Measurements from ENCODE around the gene RFPL3.

RFPL3 gene

DNA sequence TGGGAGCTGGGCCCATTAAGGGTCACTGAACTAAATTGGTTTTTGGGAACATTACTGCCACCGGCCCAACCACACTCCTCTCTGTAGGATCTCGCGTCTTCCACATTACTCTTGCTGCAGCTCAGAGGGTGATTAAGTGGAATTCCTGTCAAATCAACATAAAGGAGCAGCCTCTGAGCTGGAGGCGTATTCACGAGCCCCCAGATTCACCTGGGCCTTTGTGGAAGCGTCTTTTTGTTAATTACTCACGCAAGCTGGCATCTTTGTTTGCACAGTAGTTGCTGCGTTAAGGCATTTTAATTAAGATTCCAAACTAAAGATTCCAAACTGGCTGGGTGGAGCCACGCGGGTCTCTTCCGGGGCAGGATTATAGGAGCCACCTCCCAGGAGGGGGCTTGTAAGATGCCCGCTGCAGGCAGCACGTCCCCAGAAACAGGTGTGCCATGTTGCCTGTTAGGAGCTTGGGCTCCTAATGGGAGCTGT is 21.5 kb upstream of the RFPL3 start:
- no peak for TF ChIP-seq EP300 (IDR thresholded peaks at IDR 0.05; ENCODE audit: borderline replicate concordance)
- no peak for TF ChIP-seq CREB1 (IDR thresholded peaks at IDR 0.05; ENCODE audit: low read depth)
- TF ChIP-seq TEAD4 (IDR thresholded peaks at IDR 0.05) = no peak
- TF ChIP-seq, protein P1, sequence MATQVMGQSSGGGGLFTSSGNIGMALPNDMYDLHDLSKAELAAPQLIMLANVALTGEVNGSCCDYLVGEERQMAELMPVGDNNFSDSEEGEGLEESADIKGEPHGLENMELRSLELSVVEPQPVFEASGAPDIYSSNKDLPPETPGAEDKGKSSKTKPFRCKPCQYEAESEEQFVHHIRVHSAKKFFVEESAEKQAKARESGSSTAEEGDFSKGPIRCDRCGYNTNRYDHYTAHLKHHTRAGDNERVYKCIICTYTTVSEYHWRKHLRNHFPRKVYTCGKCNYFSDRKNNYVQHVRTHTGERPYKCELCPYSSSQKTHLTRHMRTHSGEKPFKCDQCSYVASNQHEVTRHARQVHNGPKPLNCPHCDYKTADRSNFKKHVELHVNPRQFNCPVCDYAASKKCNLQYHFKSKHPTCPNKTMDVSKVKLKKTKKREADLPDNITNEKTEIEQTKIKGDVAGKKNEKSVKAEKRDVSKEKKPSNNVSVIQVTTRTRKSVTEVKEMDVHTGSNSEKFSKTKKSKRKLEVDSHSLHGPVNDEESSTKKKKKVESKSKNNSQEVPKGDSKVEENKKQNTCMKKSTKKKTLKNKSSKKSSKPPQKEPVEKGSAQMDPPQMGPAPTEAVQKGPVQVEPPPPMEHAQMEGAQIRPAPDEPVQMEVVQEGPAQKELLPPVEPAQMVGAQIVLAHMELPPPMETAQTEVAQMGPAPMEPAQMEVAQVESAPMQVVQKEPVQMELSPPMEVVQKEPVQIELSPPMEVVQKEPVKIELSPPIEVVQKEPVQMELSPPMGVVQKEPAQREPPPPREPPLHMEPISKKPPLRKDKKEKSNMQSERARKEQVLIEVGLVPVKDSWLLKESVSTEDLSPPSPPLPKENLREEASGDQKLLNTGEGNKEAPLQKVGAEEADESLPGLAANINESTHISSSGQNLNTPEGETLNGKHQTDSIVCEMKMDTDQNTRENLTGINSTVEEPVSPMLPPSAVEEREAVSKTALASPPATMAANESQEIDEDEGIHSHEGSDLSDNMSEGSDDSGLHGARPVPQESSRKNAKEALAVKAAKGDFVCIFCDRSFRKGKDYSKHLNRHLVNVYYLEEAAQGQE (IDR thresholded peaks at IDR 0.05; ENCODE audit: low read depth) = no peak
- TF ChIP-seq YY1 (IDR thresholded peaks at IDR 0.05; ENCODE audit: low read depth) = no peak
- no peak for TF ChIP-seq TCF12 (IDR thresholded peaks at IDR 0.05; ENCODE audit: low read depth)
- TF ChIP-seq FOXM1 (IDR thresholded peaks at IDR 0.05; ENCODE audit: borderline replicate concordance, low read depth) = no peak
- no peak for TF ChIP-seq TAF1 (IDR thresholded peaks at IDR 0.05; ENCODE audit: low read depth)
- TF ChIP-seq RAD21 (IDR thresholded peaks at IDR 0.05; ENCODE audit: low read depth) = no peak
- TF ChIP-seq EGR1 (IDR thresholded peaks at IDR 0.05) = no peak

DNA sequence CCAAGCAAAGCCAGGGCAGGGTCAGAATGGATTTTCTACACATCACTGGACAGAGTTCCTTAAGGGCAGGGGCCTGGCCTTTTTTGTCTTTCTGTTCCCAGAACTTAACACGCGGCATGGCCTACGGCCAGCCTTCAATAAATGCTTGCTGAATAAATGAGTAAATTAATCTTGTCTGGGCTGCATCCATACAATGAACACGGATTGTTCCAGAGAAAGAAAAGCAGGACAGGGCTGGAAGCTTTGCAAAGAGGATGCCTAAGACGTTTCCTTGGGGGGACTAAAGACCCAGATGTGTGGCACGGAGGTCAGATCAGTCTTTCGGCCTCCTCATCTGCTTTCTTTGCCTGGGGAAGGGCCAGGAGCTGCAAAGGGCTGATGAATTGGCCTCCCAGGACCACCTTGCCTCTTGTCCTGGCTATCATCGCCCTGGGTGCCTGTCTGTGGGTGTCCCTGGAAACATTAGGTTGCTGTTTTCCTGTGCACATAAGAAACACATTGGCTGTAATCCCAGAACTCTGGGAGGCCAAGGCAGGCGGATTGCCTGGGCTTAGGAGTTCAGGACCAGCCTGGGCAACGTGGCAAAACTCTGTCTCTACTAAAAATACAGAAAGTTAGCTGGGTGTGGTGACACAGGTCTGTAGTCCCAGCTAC is 20.8 kb upstream of the RFPL3 start:
- TF ChIP-seq YY1 (IDR thresholded peaks at IDR 0.05; ENCODE audit: low read depth) = no peak

DNA sequence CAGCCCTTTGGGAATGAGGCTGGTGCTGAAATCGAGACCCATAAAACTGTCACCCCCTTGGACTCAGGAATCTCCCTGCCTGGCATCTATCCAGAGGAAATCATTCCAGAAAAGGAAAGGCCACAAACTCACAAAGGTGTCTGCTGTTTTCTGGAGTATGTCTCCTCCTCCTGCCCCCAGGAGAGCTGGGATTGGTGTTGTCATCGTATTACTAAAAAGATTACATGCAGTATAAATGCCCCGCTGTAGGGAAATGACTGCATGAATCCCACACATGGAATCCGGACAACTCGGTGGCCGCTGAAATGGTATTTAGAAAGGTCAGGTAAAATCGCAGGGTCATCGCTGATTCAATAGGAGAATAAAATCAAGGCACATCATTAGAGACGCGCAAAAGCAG is 18.9 kb upstream of the RFPL3 start:
- no peak for TF ChIP-seq EGR1 (IDR thresholded peaks at IDR 0.05)
- TF ChIP-seq FOXM1 (IDR thresholded peaks at IDR 0.05; ENCODE audit: borderline replicate concordance, low read depth) = no peak
- no peak for TF ChIP-seq EP300 (IDR thresholded peaks at IDR 0.05; ENCODE audit: borderline replicate concordance)
- no peak for TF ChIP-seq CEBPB (IDR thresholded peaks at IDR 0.05)
- TF ChIP-seq TEAD4 (IDR thresholded peaks at IDR 0.05) = no peak
- TF ChIP-seq, protein P1 (IDR thresholded peaks at IDR 0.05; ENCODE audit: low read depth) = no peak
- TF ChIP-seq, protein P2, sequence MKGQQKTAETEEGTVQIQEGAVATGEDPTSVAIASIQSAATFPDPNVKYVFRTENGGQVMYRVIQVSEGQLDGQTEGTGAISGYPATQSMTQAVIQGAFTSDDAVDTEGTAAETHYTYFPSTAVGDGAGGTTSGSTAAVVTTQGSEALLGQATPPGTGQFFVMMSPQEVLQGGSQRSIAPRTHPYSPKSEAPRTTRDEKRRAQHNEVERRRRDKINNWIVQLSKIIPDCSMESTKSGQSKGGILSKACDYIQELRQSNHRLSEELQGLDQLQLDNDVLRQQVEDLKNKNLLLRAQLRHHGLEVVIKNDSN (IDR thresholded peaks at IDR 0.05) = no peak
- TF ChIP-seq ZBTB7A (IDR thresholded peaks at IDR 0.05; ENCODE audit: low read depth) = no peak
- TF ChIP-seq, protein P3, sequence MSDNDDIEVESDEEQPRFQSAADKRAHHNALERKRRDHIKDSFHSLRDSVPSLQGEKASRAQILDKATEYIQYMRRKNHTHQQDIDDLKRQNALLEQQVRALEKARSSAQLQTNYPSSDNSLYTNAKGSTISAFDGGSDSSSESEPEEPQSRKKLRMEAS (IDR thresholded peaks at IDR 0.05) = no peak
- TF ChIP-seq YY1 (IDR thresholded peaks at IDR 0.05; ENCODE audit: low read depth) = no peak
- TF ChIP-seq NFIC (IDR thresholded peaks at IDR 0.05) = no peak
- TF ChIP-seq CREB1 (IDR thresholded peaks at IDR 0.05; ENCODE audit: low read depth) = no peak
- no peak for TF ChIP-seq TCF12 (IDR thresholded peaks at IDR 0.05; ENCODE audit: low read depth)
- no peak for TF ChIP-seq RAD21 (IDR thresholded peaks at IDR 0.05; ENCODE audit: low read depth)
- TF ChIP-seq TAF1 (IDR thresholded peaks at IDR 0.05; ENCODE audit: low read depth) = no peak

DNA sequence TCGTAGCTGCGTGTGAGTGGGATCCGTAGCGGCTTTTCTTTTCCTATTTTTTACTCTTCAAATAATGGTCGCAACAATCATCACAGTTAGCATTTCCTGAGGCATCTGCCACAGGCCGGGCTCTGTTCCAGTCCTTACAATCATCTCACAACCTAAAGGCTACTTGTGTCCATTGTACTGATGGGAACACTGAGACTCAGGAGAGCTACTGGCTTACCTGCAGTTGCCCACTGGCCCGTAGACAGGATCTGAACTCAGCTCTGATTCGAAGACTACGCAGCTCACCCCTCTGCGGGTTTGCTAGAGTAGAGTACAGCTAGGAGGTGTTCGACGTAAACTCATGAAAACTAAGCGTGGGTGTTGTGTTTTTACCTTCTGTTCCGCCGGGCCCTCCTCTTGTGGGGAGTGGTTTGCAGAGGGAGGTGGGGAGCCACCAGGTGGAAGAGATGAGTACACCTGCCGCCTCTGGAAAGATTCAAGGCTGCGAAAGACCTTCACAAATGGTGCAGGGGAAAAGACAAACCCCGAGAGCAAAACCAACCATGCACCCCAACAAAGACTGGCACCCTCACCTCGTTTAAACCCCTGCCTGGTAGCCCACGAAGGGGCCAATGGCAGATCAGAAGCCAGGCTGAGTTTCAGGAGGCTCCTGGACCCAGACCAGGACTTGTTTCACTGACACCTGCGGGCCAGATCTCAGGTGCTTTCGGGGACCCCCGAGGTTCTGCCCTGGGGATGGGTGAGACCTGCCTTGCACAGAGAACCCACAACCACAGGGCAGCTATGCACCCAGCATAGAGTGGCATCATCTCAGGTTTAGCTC is 18.3 kb upstream of the RFPL3 start:
- TF ChIP-seq CREB1 (IDR thresholded peaks at IDR 0.05; ENCODE audit: low read depth) (no peak), TCF12 (IDR thresholded peaks at IDR 0.05; ENCODE audit: low read depth) (no peak), CEBPB (IDR thresholded peaks at IDR 0.05) (no peak), EGR1 (IDR thresholded peaks at IDR 0.05) (no peak), TAF1 (IDR thresholded peaks at IDR 0.05; ENCODE audit: low read depth) (no peak), ZBTB7A (IDR thresholded peaks at IDR 0.05; ENCODE audit: low read depth) (no peak), YY1 (IDR thresholded peaks at IDR 0.05; ENCODE audit: low read depth) (no peak), TEAD4 (IDR thresholded peaks at IDR 0.05) (no peak), FOXM1 (IDR thresholded peaks at IDR 0.05; ENCODE audit: borderline replicate concordance, low read depth) (no peak), RAD21 (IDR thresholded peaks at IDR 0.05; ENCODE audit: low read depth) (no peak), NFIC (IDR thresholded peaks at IDR 0.05) (no peak), EP300 (IDR thresholded peaks at IDR 0.05; ENCODE audit: borderline replicate concordance) (no peak)
- TF ChIP-seq, protein P2 (IDR thresholded peaks at IDR 0.05) = no peak
- TF ChIP-seq, protein P3 (IDR thresholded peaks at IDR 0.05) = no peak
- TF ChIP-seq, protein P1 (IDR thresholded peaks at IDR 0.05; ENCODE audit: low read depth) = no peak

Data from Ishikawa (cell line).